Activated CD4-positive, CD25-positive, alpha-beta regulatory T cell treated with anti-CD3 and anti-CD28 coated beads, Interleukin-2, amount 50 U/mL, for 16 hours (primary cell): ENCODE results near the gene RNU5D-1.
"Not testable (repeated sequence)": the region's sequence is repeated elsewhere in the genome, so short reads cannot be mapped to it uniquely, and the experiment has no call there.

Source experiments
- DNase-seq: peaks from one replicate; pipeline ENCODE4 v3.0.0-alpha.2; 2020; ENCODE audit warnings: low read depth, low spot score

Gene RNU5D-1

GRCh38 chr1:44700573-44700972 lies 30.4 kb downstream of the RNU5D-1 start:
- no peak for DNase-seq

GRCh38 chr1:44699375-44699774 lies 31.6 kb downstream of the RNU5D-1 start:
- not testable (repeated sequence) for DNase-seq

- DNase-seq = no peak
Measured at GRCh38 chr1:44698138-44698537, 32.8 kb downstream of the RNU5D-1 start.

GRCh38 chr1:44696789-44697345 lies 34.1 kb downstream of the RNU5D-1 start:
- DNase-seq = no peak

GRCh38 chr1:44696101-44696500 lies 34.9 kb downstream of the RNU5D-1 start:
- no peak for DNase-seq

GRCh38 chr1:44695671-44696070 lies 35.3 kb downstream of the RNU5D-1 start:
- DNase-seq = no peak

- no peak for DNase-seq
Measured at GRCh38 chr1:44694863-44695478, 36.0 kb downstream of the RNU5D-1 start.

- DNase-seq = no peak
Measured at GRCh38 chr1:44693900-44694299, 37.1 kb downstream of the RNU5D-1 start.

GRCh38 chr1:44693159-44693558 lies 37.8 kb downstream of the RNU5D-1 start:
- DNase-seq = no peak

GRCh38 chr1:44689447-44689765 lies 41.6 kb downstream of the RNU5D-1 start:
- DNase-seq = no peak

- DNase-seq = no peak
Measured at GRCh38 chr1:44688760-44689446, 42.1 kb downstream of the RNU5D-1 start.

GRCh38 chr1:44685881-44686280 lies 45.1 kb downstream of the RNU5D-1 start:
- no peak for DNase-seq

GRCh38 chr1:44685218-44685617 lies 45.8 kb downstream of the RNU5D-1 start:
- DNase-seq = no peak

- DNase-seq = no peak
Measured at GRCh38 chr1:44684525-44684924, 46.4 kb downstream of the RNU5D-1 start.

GRCh38 chr1:44682883-44683265 lies 48.1 kb downstream of the RNU5D-1 start:
- no peak for DNase-seq

GRCh38 chr1:44681905-44682882 lies 48.8 kb downstream of the RNU5D-1 start:
- DNase-seq = no peak
